GM23338 (cell line): ENCODE measurements around the gene CYTL1. TPM values are rescaled to one million over a fixed set of nuclear protein-coding genes. Genes with fewer than 3 reads are reported as not detected.

Experiments
- ATAC-seq: fragments of 200-7000 bp; cut with Tn5 transposase; 3 replicates; pipeline ENCODE4 v1.9.1; 2020
- DNase-seq: peaks from one replicate; pipeline ENCODE4 v3.0.0-alpha.2; 2015; ENCODE audit warnings: low spot score
- H2AFZ ChIP-seq: fragments of 200-600 bp; sonication (generic); 2 replicates; pipeline ENCODE4 v1.8.0; 2016; ENCODE audit warnings: antibody characterized with exemption, mild to moderate bottlenecking, moderate library complexity
- H3F3A ChIP-seq: fragments of 200-600 bp; sonication (generic); replicated peaks from 2 replicates; pipeline ENCODE4 v1.8.0; 2017; ENCODE audit warnings: antibody characterized with exemption, mixed run types, low read depth
- H3K27ac ChIP-seq: fragments of 200-600 bp; sonication (generic); 2 replicates; pipeline ENCODE4 v1.6.1; 2016; ENCODE audit warnings: low read depth
- H3K27me3 ChIP-seq: fragments of 200-600 bp; sonication (generic); 2 replicates; pipeline ENCODE4 v1.8.0; 2016; ENCODE audit warnings: mild to moderate bottlenecking, mixed run types, moderate library complexity; ENCODE audit not compliant: insufficient read depth
- H3K36me3 ChIP-seq: fragments of 200-600 bp; sonication (generic); 2 replicates; pipeline ENCODE4 v1.8.0; 2016; ENCODE audit warnings: mild to moderate bottlenecking; ENCODE audit not compliant: insufficient read depth
- H3K4me1 ChIP-seq: fragments of 200-600 bp; sonication (generic); 2 replicates; pipeline ENCODE4 v1.8.0; 2016; ENCODE audit warnings: mild to moderate bottlenecking, moderate library complexity; ENCODE audit not compliant: insufficient read depth
- H3K4me2 ChIP-seq: fragments of 200-600 bp; sonication (generic); 2 replicates; pipeline ENCODE4 v1.7.1; 2017; ENCODE audit warnings: mixed run types
- H3K4me3 ChIP-seq: fragments of 200-600 bp; sonication (generic); 2 replicates; pipeline ENCODE4 v1.6.1; 2016; ENCODE audit warnings: mixed run types
- H3K79me2 ChIP-seq: fragments of 200-600 bp; sonication (generic); replicated peaks from 2 replicates; pipeline ENCODE4 v1.8.0; 2017; ENCODE audit warnings: mild to moderate bottlenecking; ENCODE audit not compliant: insufficient read depth
- H3K9me2 ChIP-seq: fragments of 200-600 bp; sonication (generic); 2 replicates; pipeline ENCODE4 v1.8.0; 2017; ENCODE audit not compliant: insufficient read depth
- H4K20me1 ChIP-seq: fragments of 200-600 bp; sonication (generic); replicated peaks from 2 replicates; pipeline ENCODE4 v1.8.0; 2017; ENCODE audit warnings: mild to moderate bottlenecking; ENCODE audit not compliant: insufficient read depth
- H3K27ac Mint-ChIP-seq: 2 replicates; pipeline ENCODE4 v1.8.0; 2020; ENCODE audit warnings: inconsistent platforms, mild to moderate bottlenecking, moderate library complexity, mixed read lengths
- H3K27me3 Mint-ChIP-seq: 3 replicates; pipeline ENCODE4 v1.8.0; 2022; ENCODE audit warnings: low read depth, mild to moderate bottlenecking, moderate library complexity, mixed read lengths, inconsistent platforms; ENCODE audit not compliant: insufficient read depth, poor library complexity
- H3K36me3 Mint-ChIP-seq: 3 replicates; pipeline ENCODE4 v1.8.0; 2021; ENCODE audit warnings: low read depth, mild to moderate bottlenecking, inconsistent platforms, moderate library complexity, mixed read lengths
- H3K4me1 Mint-ChIP-seq: 3 replicates; pipeline ENCODE4 v1.8.0; 2020; ENCODE audit warnings: mild to moderate bottlenecking, inconsistent platforms, mixed read lengths
- H3K4me3 Mint-ChIP-seq: 3 replicates; pipeline ENCODE4 v1.8.0; 2021; ENCODE audit warnings: moderate library complexity, mild to moderate bottlenecking, inconsistent platforms, mixed read lengths
- H3K9me3 Mint-ChIP-seq: 3 replicates; pipeline ENCODE4 v1.8.0; 2020; ENCODE audit warnings: moderate library complexity, mild to moderate bottlenecking, inconsistent platforms, mixed read lengths
- CREB1 ChIP-seq: fragments of 250-450 bp; sonication (Bioruptor Pico); IDR thresholded peaks from 2 replicates; pipeline ENCODE4 v1.5.0; 2020; ENCODE audit warnings: low read depth, mild to moderate bottlenecking, moderate library complexity
- ETS1 ChIP-seq: IDR thresholded peaks from 2 replicates; pipeline ENCODE4 v1.6.1; 2016; ENCODE audit warnings: antibody characterized with exemption
- EZH2 ChIP-seq: fragments of 200-600 bp; sonication (generic); IDR thresholded peaks from one replicate; pipeline ENCODE4 v1.8.0; 2017; ENCODE audit warnings: antibody characterized with exemption, mild to moderate bottlenecking, low read depth; ENCODE audit not compliant: unreplicated experiment
- REST ChIP-seq: IDR thresholded peaks from one replicate; pipeline ENCODE4 v1.6.1; 2018; ENCODE audit warnings: antibody characterized with exemption; ENCODE audit not compliant: unreplicated experiment
- STAT1 ChIP-seq: IDR thresholded peaks from one replicate; pipeline ENCODE4 v1.6.1; 2016; ENCODE audit warnings: antibody characterized with exemption; ENCODE audit not compliant: unreplicated experiment
- ZNF114 ChIP-seq: fragments of 250-450 bp; sonication (Bioruptor Pico); IDR thresholded peaks from 2 replicates; pipeline ENCODE4 v1.5.0; 2020; ENCODE audit warnings: mild to moderate bottlenecking, moderate library complexity
- ZNF462 ChIP-seq: fragments of 250-450 bp; sonication (Bioruptor Pico); IDR thresholded peaks from 2 replicates; pipeline ENCODE4 v1.5.0; 2020; ENCODE audit warnings: mild to moderate bottlenecking, moderate library complexity
- polyA plus RNA-seq: library from polyadenylated mRNA; unstranded; fragments of >200 nt; fragmentation: Nextera tagmentation; extraction: Ambion mirVana; gene quantifications from 2 replicates; pipeline ENCODE4 v1.2.1, GENCODE V29; 2016
- total RNA-seq: library from RNA; depleted of rRNA; stranded (reverse); fragments of >200 nt; shearing (Covaris generic); gene quantifications from 2 replicates; pipeline ENCODE4 v1.2.3, GENCODE V29; 2014

Gene CYTL1
- total and polyA plus RNA-seq, 2 experiments from 2014 or later: 12.6 to 17.6 TPM

DNA sequence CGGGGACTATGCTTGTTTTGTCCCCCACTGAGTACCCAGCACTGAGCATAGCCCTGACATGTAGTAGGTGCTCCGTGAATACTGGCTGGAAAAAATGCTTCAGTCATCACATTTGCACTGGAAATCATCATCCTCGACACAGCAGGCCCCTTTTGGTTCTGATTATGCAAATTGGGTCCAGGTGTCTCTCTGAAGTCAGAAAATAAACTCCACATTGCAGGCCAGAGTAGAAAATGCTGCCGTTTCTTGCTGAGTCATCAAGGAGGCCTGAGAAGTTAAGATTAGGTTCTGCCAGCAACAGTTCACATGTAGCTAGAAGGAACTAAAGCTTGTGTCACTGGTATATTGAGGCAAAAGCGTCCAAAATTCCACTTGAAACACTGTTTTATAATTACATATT lies 17.0 kb upstream of the CYTL1 start:
- H3K79me2 ChIP-seq: no peaks in the 10 kb centered on the region
- H3K36me3 ChIP-seq: no peaks in the 10 kb centered on the region
- Mint-ChIP-seq H3K9me3 (no peaks in the 10 kb centered on the region), H3K4me1 (peaks cover 4% of the 10 kb centered on the region; the same call in 1 of the 3 replicates), H3K36me3 (no peaks in the 10 kb centered on the region), H3K4me3 (no peak overlapping the region), H3K27ac (peak overlapping the region; percentile 83), H3K27me3 (peaks cover 2% of the 10 kb centered on the region)
- H3K27ac ChIP-seq: no peak overlapping the region
- no peaks in the 10 kb centered on the region for H3K4me1 ChIP-seq
- no peak overlapping the region; the same call in 1 of the 2 replicates for H2AFZ ChIP-seq
- H3K27me3 ChIP-seq: no peaks in the 10 kb centered on the region
- DNase-seq (no peak), ATAC-seq (no peak)
- no peaks in the 10 kb centered on the region for H4K20me1 ChIP-seq
- no peaks in the 10 kb centered on the region for H3K9me2 ChIP-seq
- no peak for TF ChIP-seq STAT1
- TF ChIP-seq REST: no peak
- no peak for TF ChIP-seq CREB1 (CRISPR knock-in tag)
- no peak for TF ChIP-seq ZNF462 (CRISPR knock-in tag)
- TF ChIP-seq ETS1: no peak
- TF ChIP-seq EZH2: no peak
- TF ChIP-seq ZNF114: no peak
- no peak overlapping the region for H3K4me3 ChIP-seq
- H3F3A ChIP-seq: no peaks in the 10 kb centered on the region
- H3K4me2 ChIP-seq: no peak overlapping the region
